K562 (cell line): ENCODE measurements around the gene PCED1B. TPM values are rescaled to one million over a fixed set of nuclear protein-coding genes. Genes with fewer than 3 reads are reported as not detected.

Experiments
- ETS2 ChIP-seq: IDR thresholded peaks from 2 replicates; pipeline ENCODE4 v1.6.1; 2016; ENCODE audit warnings: borderline replicate concordance, missing genetic modification characterization, mild to moderate bottlenecking, moderate library complexity, missing compliant biosample characterization; ENCODE audit not compliant: poor library complexity, severe bottlenecking
- FOSL1 ChIP-seq: fragments of 200-800 bp; sonication (Bioruptor generic); conservative IDR thresholded peaks from 2 replicates; pipeline ENCODE4 v1.6.1; 2016; ENCODE audit warnings: missing genetic modification characterization, missing compliant biosample characterization
- FOXO4 ChIP-seq: fragments of 450-650 bp; formaldehyde crosslinking; IDR thresholded peaks from 2 replicates; pipeline ENCODE4 v1.4.0; 2020; ENCODE audit warnings: mild to moderate bottlenecking, moderate library complexity
- HLTF ChIP-seq: fragments of 450-650 bp; IDR thresholded peaks from 2 replicates; pipeline ENCODE4 v1.6.1; 2016
- HNRNPUL1 ChIP-seq: fragments of 200-400 bp; formaldehyde crosslinking; IDR thresholded peaks from 2 replicates; pipeline ENCODE4 v1.6.1; 2017; ENCODE audit warnings: low read length
- KDM2B ChIP-seq: fragments of 250-450 bp; sonication (Bioruptor Pico); IDR thresholded peaks from 2 replicates; pipeline ENCODE4 v1.8.0; 2021; ENCODE audit warnings: mild to moderate bottlenecking, moderate library complexity
- OTX1 ChIP-seq: fragments of 450-650 bp; formaldehyde crosslinking; IDR thresholded peaks from 2 replicates; pipeline ENCODE4 v1.4.0; 2022; ENCODE audit warnings: mild to moderate bottlenecking
- RBM34 ChIP-seq: fragments of 200-400 bp; formaldehyde crosslinking; IDR thresholded peaks from 2 replicates; pipeline ENCODE4 v1.6.1; 2018; ENCODE audit warnings: low read length, borderline replicate concordance; ENCODE audit not compliant: insufficient read depth
- SMARCC2 ChIP-seq: fragments of 450-650 bp; IDR thresholded peaks from 2 replicates; pipeline ENCODE4 v1.6.1; 2017; ENCODE audit warnings: antibody characterized with exemption, moderate library complexity, mild to moderate bottlenecking, low read depth
- ZNF512 ChIP-seq: IDR thresholded peaks from 2 replicates; pipeline ENCODE4 v1.6.1; 2016; ENCODE audit warnings: missing genetic modification characterization, missing compliant biosample characterization
- polyA plus RNA-seq, 8 experiments: library from polyadenylated mRNA; depleted of rRNA in 4 of 8; stranded (reverse) in 5 of 8; unstranded in 3 of 8; fragments of >200 nt; fragmentation: Nextera tagmentation in 2 of 8; fragmentation: Illumina TruSeq in 1 of 8; extraction: Ambion mirVana in 2 of 8; extraction: Trizol in 1 of 8; gene quantifications; 2 replicates each; pipeline versions ENCODE4 v1.2.1 to v1.2.3, GENCODE V29; 2011 to 2014; ENCODE audit warnings: inconsistent platforms in 1 of 8, missing spikeins in 1 of 8
- total RNA-seq, 7 experiments: library from RNA; depleted of rRNA in 6 of 7; stranded (reverse); fragments of >200 nt in 6 of 7; fragmentation: Illumina TruSeq in 2 of 7; extraction: Trizol in 2 of 7; gene quantifications; 2 replicates each; pipeline versions ENCODE4 v1.2.1 to v1.2.3, GENCODE V29; 2011 to 2021; ENCODE audit warnings: low replicate concordance in 1 of 7
- TF ChIP-seq, protein P1 (sequence below): IDR thresholded peaks from 2 replicates; pipeline ENCODE4 v1.6.1; 2014; ENCODE audit warnings: antibody characterized with exemption

PCED1B gene
- total and polyA plus RNA-seq, 9 of the 15 experiments (the other 6 are each of a cell fraction or from before 2014, with no cell fraction given) = 1.2 to 9.3 (median 2.5) TPM

DNA sequence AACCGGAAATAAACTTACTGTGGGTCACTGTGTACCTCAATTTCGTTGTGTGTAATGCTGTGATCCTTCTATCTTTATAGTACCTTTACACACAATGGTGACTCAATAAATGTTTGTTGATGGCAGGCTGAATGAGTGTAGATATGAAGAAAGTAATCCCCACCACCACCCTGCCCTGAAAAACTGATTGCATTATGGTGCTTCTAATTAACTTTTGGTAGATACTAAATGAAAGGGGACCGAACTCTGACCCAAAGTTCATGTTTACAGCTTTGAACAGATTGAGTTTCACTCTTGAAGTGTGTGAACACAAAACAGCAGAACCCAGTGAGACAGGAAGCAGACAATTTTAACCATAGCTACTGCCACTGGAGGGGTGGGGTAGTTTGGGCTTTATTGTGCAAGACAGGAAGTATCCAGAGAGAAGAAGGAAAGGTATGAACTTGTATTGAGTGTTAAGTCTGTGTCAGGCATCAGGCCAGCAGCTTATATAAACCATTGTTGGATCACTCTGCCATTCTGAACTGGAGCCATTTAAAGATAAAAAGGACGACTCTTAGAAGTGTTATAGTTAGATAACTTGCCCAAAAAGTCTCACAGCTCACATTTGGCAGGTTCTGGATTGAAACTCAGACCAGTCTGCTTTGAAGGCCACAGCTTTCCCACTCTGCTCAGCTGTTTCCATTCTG is 197.3 kb downstream of the PCED1B start (continued):
- TF ChIP-seq KDM2B (CRISPR knock-in tag) (no peak), HNRNPUL1 (no peak), FOSL1 (tag) (no peak), ETS2 (tag) (no peak), FOXO4 (CRISPR knock-in tag) (no peak), OTX1 (CRISPR knock-in tag) (no peak), RBM34 (no peak), SMARCC2 (no peak), HLTF (no peak), ZNF512 (tag) (no peak)
- TF ChIP-seq, protein P1, sequence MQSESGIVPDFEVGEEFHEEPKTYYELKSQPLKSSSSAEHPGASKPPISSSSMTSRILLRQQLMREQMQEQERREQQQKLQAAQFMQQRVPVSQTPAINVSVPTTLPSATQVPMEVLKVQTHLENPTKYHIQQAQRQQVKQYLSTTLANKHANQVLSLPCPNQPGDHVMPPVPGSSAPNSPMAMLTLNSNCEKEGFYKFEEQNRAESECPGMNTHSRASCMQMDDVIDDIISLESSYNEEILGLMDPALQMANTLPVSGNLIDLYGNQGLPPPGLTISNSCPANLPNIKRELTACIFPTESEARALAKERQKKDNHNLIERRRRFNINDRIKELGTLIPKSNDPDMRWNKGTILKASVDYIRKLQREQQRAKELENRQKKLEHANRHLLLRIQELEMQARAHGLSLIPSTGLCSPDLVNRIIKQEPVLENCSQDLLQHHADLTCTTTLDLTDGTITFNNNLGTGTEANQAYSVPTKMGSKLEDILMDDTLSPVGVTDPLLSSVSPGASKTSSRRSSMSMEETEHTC = no peak
